Measurements from ENCODE around the gene INSM1. TPM values are rescaled to one million over a fixed set of nuclear protein-coding genes. Genes with fewer than 3 reads are reported as not detected.

The INSM1 gene
- total and polyA plus RNA-seq, 2 donors (not counting 3 experiments of a cell fraction or from before 2014, with no cell fraction given): not detected

GRCh38 chr20:20359628-20360027 is 8.3 kb upstream of the INSM1 start:
- Histone ChIP-seq H4K20me1 (replicated peaks; ENCODE audit: control insufficient read depth, extremely low read depth, insufficient read depth, low read length) (no peaks in the 10 kb centered on the region), H3K4me3 (replicated peaks in 1 of 3; ENCODE audit: insufficient read depth in 1 of 3, low read depth in 1 of 3, low read length in 3 of 3) (no peak overlapping the region), H3K27ac (ENCODE audit: insufficient read depth, low read depth, low read length) (no peak overlapping the region), H3K27me3 (ENCODE audit: control insufficient read depth in 2 of 2, insufficient read depth in 2 of 2, low read length in 2 of 2) (peaks cover 34 to 46% of the 10 kb centered on the region in 2 experiments), H3K9me3 (replicated peaks; ENCODE audit: control insufficient read depth, insufficient read depth, low read length) (no peaks in the 10 kb centered on the region), H2AFZ (ENCODE audit: low read depth, low read length) (no peak overlapping the region), H3K4me2 (ENCODE audit: insufficient read depth, low read length) (no peak overlapping the region), H3K9me1 (replicated peaks; ENCODE audit: control insufficient read depth, extremely low read depth, insufficient read depth, low read length) (no peaks in the 10 kb centered on the region), H3K36me3 (ENCODE audit: control insufficient read depth in 2 of 2, extremely low read depth in 1 of 2, insufficient read depth in 2 of 2, low read length in 2 of 2) (no peaks in the 10 kb centered on the region), H3K79me2 (ENCODE audit: control insufficient read depth, insufficient read depth, low read length) (no peaks in the 10 kb centered on the region), H3K9ac (replicated peaks; ENCODE audit: extremely low read depth, insufficient read depth, low read length) (no peak overlapping the region), H3K4me1 (ENCODE audit: control insufficient read depth, extremely low read depth, insufficient read depth, low read length) (no peaks in the 10 kb centered on the region)
- TF ChIP-seq GATA2 (IDR thresholded peaks at IDR 0.05; ENCODE audit: insufficient read depth, insufficient read length, low read depth, low read length) (no peak), EZH2 (IDR thresholded peaks at IDR 0.05; ENCODE audit: borderline replicate concordance, low read depth, low read length, severe bottlenecking) (no peak), CTCF (IDR thresholded peaks at IDR 0.05; ENCODE audit: extremely low read depth in 1 of 2, insufficient read depth in 1 of 2, low read depth in 1 of 2, low read length in 2 of 2) (no peak), POLR2A (IDR thresholded peaks at IDR 0.05; ENCODE audit: low read depth, low read length) (no peak), POLR2AphosphoS5 (IDR thresholded peaks at IDR 0.05; ENCODE audit: insufficient read depth, low read depth, low read length) (no peak), FOS (IDR thresholded peaks at IDR 0.05; ENCODE audit: borderline replicate concordance, insufficient read depth, low read length) (no peak), MYC (IDR thresholded peaks at IDR 0.05; ENCODE audit: low read depth, low read length) (no peak), JUN (IDR thresholded peaks at IDR 0.05; ENCODE audit: borderline replicate concordance, insufficient read depth, insufficient read length, low read depth) (no peak)
- TF ChIP-seq, protein P1, sequence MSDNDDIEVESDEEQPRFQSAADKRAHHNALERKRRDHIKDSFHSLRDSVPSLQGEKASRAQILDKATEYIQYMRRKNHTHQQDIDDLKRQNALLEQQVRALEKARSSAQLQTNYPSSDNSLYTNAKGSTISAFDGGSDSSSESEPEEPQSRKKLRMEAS (IDR thresholded peaks at IDR 0.05; ENCODE audit: insufficient read depth, insufficient read length): no peak
- dilution Hi-C loops (cut with MboI; ENCODE audit: extremely low pct_ligation_motif_present, low sequenced_read_pairs): no loop called here
- intact Hi-C loops (cut with micrococcal nuclease): loop anchor here (1.0 to 10.0 kb wide), 5 partner anchors 55 to 465 kb away; no protein-coding TSS in a partner anchor
- POLR2A ChIA-PET: no interaction called here
- no peak for DNase-seq (ENCODE audit: low read depth, low spot score)
- no TSS peak for BruUV-seq (replicated peaks)
- FAIRE-seq: no peak
- CTCF ChIA-PET: interaction anchor here (1.4 to 2.3 kb wide), 4 partner anchors 11 to 234 kb away, joined by 3 to 17 read pairs (median 6); no protein-coding TSS in a partner anchor

Measured in endothelial cell of umbilical vein (primary cell).